ENCODE results near the gene SPTBN1.

DNA sequence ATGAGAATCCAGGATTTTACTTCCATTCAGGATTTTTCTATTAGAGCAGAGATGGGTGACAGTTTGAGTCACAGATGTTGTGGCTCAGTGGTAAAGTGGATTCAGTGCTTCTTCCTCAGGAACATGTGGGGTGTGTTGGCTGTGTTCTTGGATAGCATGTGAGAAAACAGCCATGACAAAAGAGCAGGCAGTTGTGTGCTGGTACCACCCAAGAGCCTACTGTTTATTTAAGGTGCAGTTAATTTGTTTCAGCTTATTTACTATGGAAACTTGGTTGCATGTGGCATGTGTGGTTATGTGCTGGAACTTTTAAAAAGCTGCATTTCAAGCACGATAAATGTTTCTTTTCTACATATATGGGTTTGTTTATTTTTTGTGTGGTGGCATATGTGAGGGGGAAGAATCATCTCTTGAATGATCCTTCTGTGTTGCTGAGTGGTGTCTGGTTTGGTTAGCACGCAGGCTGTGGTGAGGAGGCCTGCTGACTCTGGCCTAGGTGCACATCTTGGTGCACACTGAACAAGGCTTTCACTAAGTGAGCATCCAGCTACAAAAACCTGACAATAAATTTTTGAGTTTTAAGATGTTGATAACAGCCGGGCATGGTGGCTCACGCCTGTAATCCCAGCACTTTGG lies 67.3 kb downstream of the SPTBN1 start:
- TF ChIP-seq, protein P1, sequence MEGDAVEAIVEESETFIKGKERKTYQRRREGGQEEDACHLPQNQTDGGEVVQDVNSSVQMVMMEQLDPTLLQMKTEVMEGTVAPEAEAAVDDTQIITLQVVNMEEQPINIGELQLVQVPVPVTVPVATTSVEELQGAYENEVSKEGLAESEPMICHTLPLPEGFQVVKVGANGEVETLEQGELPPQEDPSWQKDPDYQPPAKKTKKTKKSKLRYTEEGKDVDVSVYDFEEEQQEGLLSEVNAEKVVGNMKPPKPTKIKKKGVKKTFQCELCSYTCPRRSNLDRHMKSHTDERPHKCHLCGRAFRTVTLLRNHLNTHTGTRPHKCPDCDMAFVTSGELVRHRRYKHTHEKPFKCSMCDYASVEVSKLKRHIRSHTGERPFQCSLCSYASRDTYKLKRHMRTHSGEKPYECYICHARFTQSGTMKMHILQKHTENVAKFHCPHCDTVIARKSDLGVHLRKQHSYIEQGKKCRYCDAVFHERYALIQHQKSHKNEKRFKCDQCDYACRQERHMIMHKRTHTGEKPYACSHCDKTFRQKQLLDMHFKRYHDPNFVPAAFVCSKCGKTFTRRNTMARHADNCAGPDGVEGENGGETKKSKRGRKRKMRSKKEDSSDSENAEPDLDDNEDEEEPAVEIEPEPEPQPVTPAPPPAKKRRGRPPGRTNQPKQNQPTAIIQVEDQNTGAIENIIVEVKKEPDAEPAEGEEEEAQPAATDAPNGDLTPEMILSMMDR (IDR thresholded peaks at IDR 0.05) = no peak
- TF ChIP-seq POLR2A (IDR thresholded peaks at IDR 0.05) (no peak), POLR2AphosphoS5 (IDR thresholded peaks at IDR 0.05) (no peak)

Data from gastroesophageal sphincter (tissue), 3 donors.